ENCODE measurements around the gene AK4. TPM values are rescaled to one million over a fixed set of nuclear protein-coding genes. Genes with fewer than 3 reads are reported as not detected.

AK4 gene
- total and polyA plus RNA-seq, 2 of the 8 experiments (the other 6 are each of a cell fraction or from before 2014, with no cell fraction given): 64.5 to 175 TPM

GRCh38 chr1:65149351-65150107 lies 1.5 kb downstream of the AK4 start (continued):
- TF ChIP-seq CHD7 (IDR thresholded peaks at IDR 0.05; ENCODE audit: insufficient replicate concordance, low read length) (peak; percentile 56), SIRT6 (IDR thresholded peaks at IDR 0.05; ENCODE audit: low read length) (no peak)

Data from H1 (cell line).